Liver (tissue), 3 donors: ENCODE measurements around the gene CTNNA1.

ENCODE experiments used
- ATF3 ChIP-seq: IDR thresholded peaks from 2 replicates; pipeline ENCODE4 v1.6.1; 2016; ENCODE audit warnings: antibody characterized with exemption
- CTCF ChIP-seq: fragments of 150-350 bp; IDR thresholded peaks from 2 replicates; pipeline ENCODE4 v1.5.1; 2017; ENCODE audit warnings: improper control_type of control experiment, low read depth, low read length; ENCODE audit not compliant: missing input control
- EGR1 ChIP-seq, 2 donors: IDR thresholded peaks; 2 replicates each; pipeline ENCODE4 v1.6.1; 2016 to 2018; ENCODE audit warnings: antibody characterized with exemption in 2 of 2, low read depth in 2 of 2
- HNF4G ChIP-seq: IDR thresholded peaks from 2 replicates; pipeline ENCODE4 v1.6.1; 2016; ENCODE audit warnings: antibody characterized with exemption
- MAX ChIP-seq: IDR thresholded peaks from 2 replicates; pipeline ENCODE4 v1.6.1; 2016; ENCODE audit warnings: antibody characterized with exemption
- NR2F2 ChIP-seq: IDR thresholded peaks from 2 replicates; pipeline ENCODE4 v1.6.1; 2016; ENCODE audit warnings: antibody characterized with exemption
- RAD21 ChIP-seq, 2 donors: IDR thresholded peaks; 2 replicates each; pipeline ENCODE4 v1.6.1; 2016; ENCODE audit warnings: antibody characterized with exemption in 2 of 2, mild to moderate bottlenecking in 2 of 2
- REST ChIP-seq: IDR thresholded peaks from 2 replicates; pipeline ENCODE4 v1.6.1; 2016; ENCODE audit warnings: antibody characterized with exemption, mild to moderate bottlenecking
- RXRA ChIP-seq, 2 donors: IDR thresholded peaks; 2 replicates each; pipeline ENCODE4 v1.6.1; 2017 to 2018; ENCODE audit warnings: antibody characterized with exemption in 2 of 2, mild to moderate bottlenecking in 1 of 2
- TAF1 ChIP-seq: conservative IDR thresholded peaks from 2 replicates; pipeline ENCODE4 v1.6.1; 2016; ENCODE audit warnings: antibody characterized with exemption, mild to moderate bottlenecking
- ZBTB33 ChIP-seq: IDR thresholded peaks from 2 replicates; pipeline ENCODE4 v1.6.1; 2016; ENCODE audit warnings: antibody characterized with exemption
- donor health status: healthy.
- donor health status: healthy.

- TF ChIP-seq ZBTB33 (no peak), RAD21 (IDR thresholded peaks at IDR 0.05) (no peak), CTCF (no peak), MAX (no peak), ATF3 (no peak), NR2F2 (no peak), TAF1 (no peak), REST (no peak), RXRA (IDR thresholded peaks at IDR 0.05) (no peak), HNF4G (no peak), EGR1 (IDR thresholded peaks at IDR 0.05; ENCODE audit: low read depth in 2 of 2) (no peak)
Observed at GRCh38 chr5:138898299-138898698, 145.1 kb downstream of the CTNNA1 start.
